Right atrium auricular region (tissue), 2 donors: ENCODE results near the gene SLC22A15. TPM values are rescaled to one million over a fixed set of nuclear protein-coding genes. Genes with fewer than 3 reads are reported as not detected.
"Not testable (repeated sequence)": the region's sequence is repeated elsewhere in the genome, so short reads cannot be mapped to it uniquely, and the experiment has no call there.

Experiments
- DNase-seq: peaks from one replicate; pipeline ENCODE4 v3.0.0-alpha.2; 2019; ENCODE audit warnings: low spot score
- H3K27ac ChIP-seq, 2 donors: fragments of 200-600 bp; sonication (generic); 1 replicate in 1 of 2; 2 replicates in 1 of 2; pipeline ENCODE4 v1.5.1; 2016 to 2019
- H3K27me3 ChIP-seq, 2 donors: fragments of 200-600 bp; sonication (generic); one replicate each; pipeline versions ENCODE4 v1.5.1 to v1.6.0; 2017 to 2019
- H3K36me3 ChIP-seq: fragments of 200-600 bp; sonication (generic); one replicate; pipeline ENCODE4 v1.5.1; 2016
- H3K4me1 ChIP-seq, 2 donors: fragments of 200-600 bp; sonication (generic); one replicate each; pipeline versions ENCODE4 v1.5.1 to v1.6.0; 2017 to 2019
- H3K4me3 ChIP-seq, 2 donors: fragments of 200-600 bp; sonication (generic); 1 replicate in 1 of 2; 2 replicates in 1 of 2; pipeline ENCODE4 v1.5.1; 2017 to 2019; ENCODE audit warnings: mild to moderate bottlenecking in 1 of 2, moderate library complexity in 1 of 2
- H3K9me3 ChIP-seq, 2 donors: fragments of 200-600 bp; sonication (generic); one replicate each; pipeline ENCODE4 v1.5.1; 2019
- CTCF ChIP-seq, 2 donors: fragments of 200-600 bp; sonication (generic); IDR thresholded peaks; one replicate each; pipeline ENCODE4 v1.5.1; 2019; ENCODE audit warnings: antibody characterized with exemption in 2 of 2
- total RNA-seq, 2 donors: library from RNA; depleted of rRNA; stranded (reverse); fragments of >200 nt; gene quantifications; one replicate each; pipeline ENCODE4 v1.1.0, GENCODE V29; 2016

Gene SLC22A15
- total RNA-seq, 2 donors from 2014 or later, result 3.9 to 10.1 TPM

GRCh38 chr1:115982400-115982799 is 6.1 kb downstream of the SLC22A15 start:
- no peaks in the 10 kb centered on the region for H3K9me3 ChIP-seq
- no peaks in the 10 kb centered on the region for H3K27me3 ChIP-seq
- H3K36me3 ChIP-seq, result no peaks in the 10 kb centered on the region
- no peak for TF ChIP-seq CTCF (IDR thresholded peaks at IDR 0.05)
- no peak for DNase-seq
- H3K4me1 ChIP-seq, result peaks cover 0 to 20% of the 10 kb centered on the region in 2 donors
- no peak overlapping the region for H3K4me3 ChIP-seq
- H3K27ac ChIP-seq, result no peak overlapping the region

- Histone ChIP-seq H3K36me3 (no peaks in the 10 kb centered on the region), H3K4me3 (no peak overlapping the region), H3K4me1 (peaks cover 0 to 12% of the 10 kb centered on the region in 2 donors), H3K27me3 (no peaks in the 10 kb centered on the region), H3K27ac (no peak overlapping the region), H3K9me3 (no peaks in the 10 kb centered on the region)
- no peak for TF ChIP-seq CTCF (IDR thresholded peaks at IDR 0.05)
- no peak for DNase-seq
Observed at GRCh38 chr1:115983584-115983983, 7.3 kb downstream of the SLC22A15 start.

- TF ChIP-seq CTCF (IDR thresholded peaks at IDR 0.05), result no peak
Observed at GRCh38 chr1:115987623-115988022, 11.3 kb downstream of the SLC22A15 start.

GRCh38 chr1:115988953-115989352 is 12.6 kb downstream of the SLC22A15 start:
- Histone ChIP-seq H3K27ac (no peak overlapping the region), H3K36me3 (peaks cover 12% of the 10 kb centered on the region), H3K4me1 (no peaks in the 10 kb centered on the region), H3K9me3 (no peaks in the 10 kb centered on the region), H3K27me3 (no peaks in the 10 kb centered on the region), H3K4me3 (no peak overlapping the region)
- no peak for DNase-seq
- no peak for TF ChIP-seq CTCF (IDR thresholded peaks at IDR 0.05)

More at GRCh38 chr1:115987623-115988022, 11.3 kb downstream of the SLC22A15 start:
- DNase-seq, result no peak
- no peak overlapping the region for H3K4me3 ChIP-seq
- H3K4me1 ChIP-seq, result no peaks in the 10 kb centered on the region
- H3K27ac ChIP-seq, result no peak overlapping the region
- H3K9me3 ChIP-seq, result no peaks in the 10 kb centered on the region
- H3K36me3 ChIP-seq, result peaks cover under 1% of the 10 kb centered on the region
- no peaks in the 10 kb centered on the region for H3K27me3 ChIP-seq

GRCh38 chr1:115989699-115990098 is 13.4 kb downstream of the SLC22A15 start:
- Histone ChIP-seq H3K27me3 (no peaks in the 10 kb centered on the region), H3K36me3 (peaks cover 12% of the 10 kb centered on the region), H3K9me3 (no peaks in the 10 kb centered on the region), H3K27ac (no peak overlapping the region), H3K4me1 (no peaks in the 10 kb centered on the region), H3K4me3 (no peak overlapping the region)
- DNase-seq, result no peak
- TF ChIP-seq CTCF (IDR thresholded peaks at IDR 0.05), result no peak

- H3K27me3 ChIP-seq, result no peaks in the 10 kb centered on the region
- TF ChIP-seq CTCF (IDR thresholded peaks at IDR 0.05), result no peak
- no peaks in the 10 kb centered on the region for H3K4me1 ChIP-seq
- peaks cover 12% of the 10 kb centered on the region for H3K36me3 ChIP-seq
- no peak for DNase-seq
- no peak overlapping the region for H3K27ac ChIP-seq
- H3K9me3 ChIP-seq, result peaks cover 0 to 1% of the 10 kb centered on the region in 2 donors
- no peak overlapping the region for H3K4me3 ChIP-seq
Observed at GRCh38 chr1:115991909-115992308, 15.6 kb downstream of the SLC22A15 start.

GRCh38 chr1:115997921-115998320 is 21.6 kb downstream of the SLC22A15 start:
- DNase-seq, result not testable (repeated sequence)

More at GRCh38 chr1:115997921-115998320, 21.6 kb downstream of the SLC22A15 start:
- H3K4me3 ChIP-seq, H3K27me3 ChIP-seq, H3K4me1 ChIP-seq, H3K27ac ChIP-seq: not testable (repeated sequence)
- H3K9me3 ChIP-seq, result peaks cover 0 to 32% of the 10 kb centered on the region in 2 donors
- H3K36me3 ChIP-seq, result peaks cover 13% of the 10 kb centered on the region
